Kidney epithelial cell (primary cell): Measurements from ENCODE around the gene IGF2. TPM values are rescaled to one million over a fixed set of nuclear protein-coding genes. Genes with fewer than 3 reads are reported as not detected.

Source experiments
- DNase-seq: peaks from one replicate; pipeline ENCODE4 v3.0.0-alpha.2; 2010; ENCODE audit warnings: low read depth
- H3K27me3 ChIP-seq: 2 replicates; pipeline ENCODE4 v1.6.0; 2011; ENCODE audit warnings: low read length; ENCODE audit not compliant: control insufficient read depth, insufficient read depth
- H3K36me3 ChIP-seq: 2 replicates; pipeline ENCODE4 v1.5.1; 2011; ENCODE audit warnings: low read length; ENCODE audit not compliant: control insufficient read depth, insufficient read depth
- H3K4me3 ChIP-seq: 2 replicates; pipeline ENCODE4 v1.5.1; 2011; ENCODE audit warnings: low read depth, mild to moderate bottlenecking, control low read depth, low read length
- total RNA-seq: library from RNA; depleted of rRNA; stranded (reverse); fragments of >200 nt; gene quantifications from 2 replicates; pipeline ENCODE4 v1.2.3, GENCODE V29; 2015
- TF ChIP-seq, protein P1 (sequence below): IDR thresholded peaks from 2 replicates; pipeline ENCODE4 v1.5.1; 2011; ENCODE audit warnings: mild to moderate bottlenecking, moderate library complexity, low read length, control low read depth, inconsistent platforms; ENCODE audit not compliant: insufficient read depth, poor library complexity, severe bottlenecking

IGF2 gene
- total RNA-seq, 1 donor from 2014 or later: 8.7 TPM

DNA sequence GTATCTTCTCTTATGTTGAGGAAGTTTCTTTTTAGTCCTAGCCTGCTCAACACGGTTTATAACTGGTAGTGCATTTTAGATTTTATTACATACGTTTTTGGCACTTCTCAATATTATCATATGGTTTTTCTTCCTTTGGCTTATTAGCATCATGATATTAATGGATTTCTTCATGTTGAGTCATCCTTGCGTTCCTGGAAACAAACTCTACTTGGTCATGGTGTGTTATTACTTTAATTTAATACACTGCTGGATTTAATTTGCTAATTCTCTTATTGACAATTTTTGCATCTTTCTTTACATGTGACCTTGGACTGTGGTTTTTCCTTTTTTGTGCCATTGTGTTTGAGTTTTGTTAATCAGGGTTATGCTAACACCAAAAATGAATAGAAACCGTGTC lies 20.5 kb downstream of the IGF2 start:
- H3K4me3 ChIP-seq: no peak overlapping the region
- TF ChIP-seq, protein P1, sequence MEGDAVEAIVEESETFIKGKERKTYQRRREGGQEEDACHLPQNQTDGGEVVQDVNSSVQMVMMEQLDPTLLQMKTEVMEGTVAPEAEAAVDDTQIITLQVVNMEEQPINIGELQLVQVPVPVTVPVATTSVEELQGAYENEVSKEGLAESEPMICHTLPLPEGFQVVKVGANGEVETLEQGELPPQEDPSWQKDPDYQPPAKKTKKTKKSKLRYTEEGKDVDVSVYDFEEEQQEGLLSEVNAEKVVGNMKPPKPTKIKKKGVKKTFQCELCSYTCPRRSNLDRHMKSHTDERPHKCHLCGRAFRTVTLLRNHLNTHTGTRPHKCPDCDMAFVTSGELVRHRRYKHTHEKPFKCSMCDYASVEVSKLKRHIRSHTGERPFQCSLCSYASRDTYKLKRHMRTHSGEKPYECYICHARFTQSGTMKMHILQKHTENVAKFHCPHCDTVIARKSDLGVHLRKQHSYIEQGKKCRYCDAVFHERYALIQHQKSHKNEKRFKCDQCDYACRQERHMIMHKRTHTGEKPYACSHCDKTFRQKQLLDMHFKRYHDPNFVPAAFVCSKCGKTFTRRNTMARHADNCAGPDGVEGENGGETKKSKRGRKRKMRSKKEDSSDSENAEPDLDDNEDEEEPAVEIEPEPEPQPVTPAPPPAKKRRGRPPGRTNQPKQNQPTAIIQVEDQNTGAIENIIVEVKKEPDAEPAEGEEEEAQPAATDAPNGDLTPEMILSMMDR: no peak
- H3K36me3 ChIP-seq: no peaks in the 10 kb centered on the region
- no peak for DNase-seq
- H3K27me3 ChIP-seq: peaks cover 11% of the 10 kb centered on the region

DNA sequence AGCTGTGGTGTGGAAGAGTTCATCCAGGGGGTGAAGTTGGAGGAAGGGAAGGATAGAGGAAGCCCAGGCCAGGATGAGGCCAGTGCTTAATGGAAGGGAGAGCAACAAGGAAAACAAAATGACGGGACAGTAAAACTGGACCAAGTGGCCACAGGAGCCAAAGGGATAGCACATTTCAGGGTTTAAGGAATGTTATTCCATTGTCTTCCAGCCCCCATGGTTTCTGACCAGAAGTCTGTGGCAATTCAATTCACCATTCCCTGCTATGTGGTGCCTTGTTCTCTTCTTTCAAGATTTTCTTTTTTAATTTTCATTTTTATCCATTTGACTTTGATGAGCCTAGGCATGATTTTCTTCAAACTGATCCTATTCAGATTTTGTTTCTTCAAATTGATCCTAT lies 22.5 kb downstream of the IGF2 start:
- no peak for DNase-seq
- TF ChIP-seq, protein P1: no peak
- no peak overlapping the region for H3K4me3 ChIP-seq
- peaks cover 5% of the 10 kb centered on the region for H3K27me3 ChIP-seq
- H3K36me3 ChIP-seq: no peaks in the 10 kb centered on the region

DNA sequence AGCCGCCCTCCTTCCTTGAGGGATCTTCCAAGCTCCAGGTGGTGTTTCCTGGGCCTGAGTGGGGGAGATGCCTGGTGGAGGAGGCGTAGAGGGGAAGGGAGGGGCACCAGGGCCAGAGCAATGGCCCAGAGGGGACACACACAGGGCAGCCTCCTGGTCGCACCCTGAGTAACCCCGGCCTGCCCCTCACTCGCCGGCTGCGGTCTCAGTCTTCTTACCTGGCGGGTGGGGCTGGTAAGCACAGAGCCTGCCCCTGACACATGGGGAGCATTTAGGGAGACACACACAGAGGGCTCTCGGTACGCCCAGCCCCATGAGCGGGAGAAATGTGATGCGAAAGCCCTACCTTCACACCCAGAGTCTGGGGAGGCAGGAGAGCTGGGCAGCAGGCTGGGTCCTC lies 23.9 kb downstream of the IGF2 start:
- TF ChIP-seq, protein P1: no peak
- no peaks in the 10 kb centered on the region for H3K36me3 ChIP-seq
- H3K4me3 ChIP-seq: no peak overlapping the region
- no peak for DNase-seq
- H3K27me3 ChIP-seq: peaks cover 2% of the 10 kb centered on the region

- TF ChIP-seq, protein P1: no peak
- no peak for DNase-seq
- H3K27me3 ChIP-seq: peaks cover 2% of the 10 kb centered on the region
- no peak overlapping the region for H3K4me3 ChIP-seq
- no peaks in the 10 kb centered on the region for H3K36me3 ChIP-seq
Observed at GRCh38 chr11:2114430-2115241, 24.6 kb downstream of the IGF2 start.

GRCh38 chr11:2113776-2114175 lies 25.4 kb downstream of the IGF2 start:
- peaks cover 7% of the 10 kb centered on the region for H3K27me3 ChIP-seq
- DNase-seq: no peak
- H3K4me3 ChIP-seq: no peak overlapping the region
- TF ChIP-seq, protein P1: no peak
- H3K36me3 ChIP-seq: no peaks in the 10 kb centered on the region

DNA sequence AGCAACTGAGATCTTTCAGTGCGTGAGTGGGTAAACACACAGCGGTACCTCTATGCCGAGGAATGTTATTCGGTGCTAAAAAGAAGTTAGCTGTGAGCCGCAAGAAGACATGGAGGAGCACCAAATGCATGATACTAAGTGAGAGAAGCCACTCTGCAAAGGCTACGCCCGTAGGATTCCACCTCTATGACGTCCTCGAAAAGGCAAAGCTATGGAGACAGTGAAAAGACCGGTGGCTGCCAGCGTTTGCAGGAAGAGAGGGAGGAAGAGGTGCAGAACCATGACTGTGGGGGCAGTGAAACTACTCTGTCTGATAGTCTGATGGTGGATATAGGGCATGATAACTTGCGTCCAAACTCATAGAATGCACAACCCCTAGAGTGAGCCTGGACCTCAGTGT lies 28.7 kb downstream of the IGF2 start:
- H3K4me3 ChIP-seq: no peak overlapping the region
- H3K36me3 ChIP-seq: no peaks in the 10 kb centered on the region
- TF ChIP-seq, protein P1: no peak
- no peak for DNase-seq
- H3K27me3 ChIP-seq: peaks cover 15% of the 10 kb centered on the region
